Fibroblast of skin of abdomen (primary cell): ENCODE measurements around the gene PPP2R2C.

ENCODE experiments used
- DNase-seq: peaks from one replicate; pipeline ENCODE4 v3.0.0-alpha.2; 2013

The PPP2R2C gene

DNA sequence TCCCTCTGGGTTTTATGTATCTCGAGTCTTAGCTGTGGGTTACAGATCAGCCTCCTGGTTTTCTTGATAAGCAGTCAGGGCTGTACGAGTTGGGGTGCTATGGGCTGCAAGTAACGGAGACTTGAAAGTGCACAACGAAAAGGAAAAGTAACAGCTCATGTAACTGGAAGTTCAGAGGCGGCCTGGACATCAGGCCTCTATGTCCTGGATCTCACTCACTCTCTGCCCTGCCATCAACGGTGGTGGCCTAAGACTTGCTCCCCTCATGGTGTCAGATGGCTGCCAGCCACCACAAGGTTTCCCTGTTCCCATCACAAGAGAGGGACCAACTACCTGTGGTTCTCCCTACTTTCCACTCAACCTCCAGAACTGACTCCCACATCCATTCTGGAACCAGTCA, 4.8 kb downstream of the PPP2R2C start:
- no peak for DNase-seq

DNA sequence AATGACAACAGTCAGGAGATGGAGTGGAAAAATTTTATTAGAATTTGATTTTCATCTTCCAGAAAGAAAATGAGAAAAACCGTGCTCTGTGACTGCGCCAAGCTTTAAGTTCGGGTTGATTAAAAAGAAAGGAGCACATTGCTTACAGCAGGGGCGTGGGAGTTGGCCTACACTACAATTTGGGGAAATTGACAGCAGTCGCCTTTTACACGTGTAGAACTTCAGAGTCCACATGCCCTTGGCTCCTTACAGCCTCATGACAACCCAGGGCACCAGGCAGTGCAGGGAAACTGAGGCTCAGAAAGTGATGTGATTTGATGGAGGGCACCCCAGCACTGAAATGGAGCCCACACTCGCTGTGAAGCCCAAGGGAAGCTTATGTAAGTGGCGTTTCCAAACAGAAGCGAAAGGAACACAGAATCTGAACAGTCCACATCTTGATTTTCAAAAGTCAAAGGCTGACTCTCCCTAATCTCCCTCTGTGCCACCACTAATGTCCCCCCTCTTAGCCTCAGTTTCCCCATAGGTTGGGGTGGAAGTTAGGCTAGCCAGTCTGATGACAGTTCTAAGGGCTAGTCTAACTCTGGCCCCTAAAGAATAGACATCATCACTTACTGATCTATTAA, 5.5 kb downstream of the PPP2R2C start:
- no peak for DNase-seq

DNA sequence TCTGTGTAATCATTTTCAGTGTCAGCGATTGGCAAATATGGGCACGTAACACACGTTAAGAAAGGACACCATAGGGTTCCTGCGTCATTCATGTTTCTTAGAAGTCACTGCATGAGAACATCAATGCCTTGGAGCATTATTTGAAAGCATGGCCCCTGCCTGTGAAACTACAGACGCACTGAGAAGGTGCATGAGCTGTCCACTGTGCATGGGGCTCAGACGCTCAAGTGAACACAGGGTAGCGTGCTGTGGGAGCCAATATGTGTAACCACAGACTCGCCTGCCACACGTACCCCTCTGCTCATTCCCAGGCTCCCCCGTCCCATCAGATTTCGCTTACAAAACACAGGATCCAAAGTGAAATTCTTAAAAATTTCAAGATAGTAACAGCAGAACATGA, 6.5 kb downstream of the PPP2R2C start:
- no peak for DNase-seq

GRCh38 chr4:6464842-6465588, 7.4 kb downstream of the PPP2R2C start:
- DNase-seq, result no peak

DNA sequence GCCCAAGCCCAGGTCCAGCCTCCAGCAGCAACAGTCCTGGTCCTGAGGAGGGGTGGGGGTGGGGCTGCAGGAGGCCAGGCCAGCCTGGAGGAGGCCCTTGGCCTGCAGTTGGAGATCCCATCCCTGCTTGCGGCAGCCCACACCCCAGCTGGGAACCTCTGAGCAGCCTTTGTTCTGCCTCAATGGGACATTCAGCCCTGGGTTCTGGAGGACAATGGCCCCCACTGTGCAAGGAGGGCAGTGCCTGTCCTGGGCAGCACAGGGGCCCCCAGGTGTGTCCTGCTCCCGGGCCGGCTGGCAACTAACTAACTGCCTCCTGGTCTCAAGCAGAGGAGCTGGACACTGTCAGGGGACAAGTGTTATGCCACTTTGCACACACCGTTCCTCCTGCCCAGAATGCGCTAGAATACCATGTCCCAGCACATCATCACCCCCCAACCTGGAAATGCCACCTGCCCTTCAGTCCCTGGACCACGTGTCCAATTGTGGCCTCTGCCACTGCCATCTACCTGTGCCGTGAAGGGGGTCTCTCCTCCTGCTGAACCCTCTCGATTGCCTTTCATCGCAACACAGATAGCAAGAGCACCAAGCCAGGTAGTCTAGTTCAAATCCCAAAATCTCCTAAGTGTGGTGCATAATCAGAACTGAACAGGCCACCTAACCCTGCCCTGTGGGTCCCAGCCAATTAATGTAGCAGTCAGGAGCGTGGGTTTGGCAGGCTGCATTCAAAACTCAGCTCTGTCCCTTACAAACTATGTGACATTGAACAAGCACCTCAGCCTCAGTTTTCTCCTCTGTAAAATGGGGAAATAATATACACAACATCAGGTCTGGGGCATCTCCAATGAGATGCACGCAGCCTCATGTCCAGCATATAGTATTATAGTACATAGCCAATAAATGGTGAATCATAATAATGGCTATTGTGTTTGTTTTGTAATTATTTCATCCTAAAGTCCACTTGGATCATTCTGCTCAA, 8.8 kb downstream of the PPP2R2C start:
- DNase-seq, result no peak

GRCh38 chr4:6461301-6462165, 10.9 kb downstream of the PPP2R2C start:
- DNase-seq, result no peak

GRCh38 chr4:6460876-6461275, 11.5 kb downstream of the PPP2R2C start:
- no peak for DNase-seq

DNA sequence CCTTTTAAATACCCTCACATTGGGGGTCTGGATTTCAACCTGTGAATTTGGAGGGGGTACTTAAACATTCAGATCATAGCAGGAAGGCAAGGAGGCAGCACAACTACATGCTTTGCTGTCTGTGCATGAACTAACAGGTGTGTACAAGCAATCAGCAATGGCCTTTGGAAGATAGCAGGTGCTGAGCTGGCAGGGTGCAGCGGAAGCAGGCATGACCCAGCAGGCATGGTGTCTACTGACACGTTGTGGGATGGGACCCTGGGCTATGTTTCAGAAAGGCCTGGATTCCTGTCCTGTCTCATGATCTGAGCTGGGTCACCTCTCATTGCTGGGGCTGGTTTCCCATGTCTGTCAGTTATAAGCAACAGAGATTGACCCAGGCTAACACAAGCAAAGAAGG, 13.9 kb downstream of the PPP2R2C start:
- no peak for DNase-seq

- DNase-seq, result no peak
Measured at GRCh38 chr4:6456450-6456849, 16.0 kb downstream of the PPP2R2C start.

- no peak for DNase-seq
Measured at GRCh38 chr4:6454112-6454910, 18.1 kb downstream of the PPP2R2C start.

DNA sequence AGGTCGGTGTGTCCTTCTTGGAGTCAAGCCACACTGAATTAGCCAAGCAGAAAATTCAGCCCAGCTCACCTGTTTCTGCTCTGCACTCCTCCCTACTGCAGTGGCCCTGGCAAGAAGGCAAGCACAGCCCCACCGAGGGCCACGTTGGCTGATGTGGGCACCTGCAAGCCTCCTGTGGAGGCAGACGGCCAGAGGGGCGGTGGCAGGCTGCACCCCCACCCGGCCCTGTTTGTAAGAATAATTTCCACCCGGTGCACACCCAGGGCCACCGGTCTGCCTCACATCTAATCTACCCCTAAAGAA, 18.8 kb downstream of the PPP2R2C start:
- no peak for DNase-seq

DNA sequence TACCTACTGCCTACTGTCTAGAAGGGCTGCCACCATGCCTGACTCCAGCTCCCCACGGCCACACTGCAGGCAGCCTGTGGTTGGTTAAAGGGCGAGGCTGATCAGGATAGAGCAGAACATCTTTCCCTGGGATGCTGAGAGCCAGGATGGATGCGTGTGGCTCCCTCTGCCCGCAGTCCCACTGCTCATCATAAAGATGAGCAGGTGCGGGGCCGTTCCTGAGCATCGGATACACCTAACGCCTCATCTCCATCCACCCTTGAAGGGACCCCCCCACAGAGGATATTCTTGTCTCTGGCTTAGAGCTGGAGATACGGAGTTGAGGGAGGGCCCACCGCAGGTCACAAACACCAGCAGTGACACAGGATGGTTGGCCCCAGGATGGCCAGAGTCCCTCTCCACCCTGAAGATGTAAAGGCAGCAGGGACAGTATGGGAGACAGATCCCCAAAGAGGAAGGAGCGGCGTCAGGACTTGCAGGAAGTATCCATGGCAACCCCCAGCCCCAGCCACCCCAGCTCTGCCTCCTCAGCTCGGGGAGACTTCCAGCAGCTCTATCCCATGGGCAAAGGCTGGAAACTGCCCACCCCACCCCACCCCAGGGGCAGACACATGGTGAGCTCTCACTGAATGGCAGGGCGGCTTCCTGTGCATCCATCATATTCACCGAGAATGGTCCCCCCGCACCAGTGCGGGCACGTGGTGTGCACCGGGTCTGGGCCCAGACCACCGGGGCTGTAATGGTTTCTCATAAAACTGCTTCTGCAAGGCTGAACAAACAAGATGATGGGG, 19.3 kb downstream of the PPP2R2C start:
- no peak for DNase-seq

DNA sequence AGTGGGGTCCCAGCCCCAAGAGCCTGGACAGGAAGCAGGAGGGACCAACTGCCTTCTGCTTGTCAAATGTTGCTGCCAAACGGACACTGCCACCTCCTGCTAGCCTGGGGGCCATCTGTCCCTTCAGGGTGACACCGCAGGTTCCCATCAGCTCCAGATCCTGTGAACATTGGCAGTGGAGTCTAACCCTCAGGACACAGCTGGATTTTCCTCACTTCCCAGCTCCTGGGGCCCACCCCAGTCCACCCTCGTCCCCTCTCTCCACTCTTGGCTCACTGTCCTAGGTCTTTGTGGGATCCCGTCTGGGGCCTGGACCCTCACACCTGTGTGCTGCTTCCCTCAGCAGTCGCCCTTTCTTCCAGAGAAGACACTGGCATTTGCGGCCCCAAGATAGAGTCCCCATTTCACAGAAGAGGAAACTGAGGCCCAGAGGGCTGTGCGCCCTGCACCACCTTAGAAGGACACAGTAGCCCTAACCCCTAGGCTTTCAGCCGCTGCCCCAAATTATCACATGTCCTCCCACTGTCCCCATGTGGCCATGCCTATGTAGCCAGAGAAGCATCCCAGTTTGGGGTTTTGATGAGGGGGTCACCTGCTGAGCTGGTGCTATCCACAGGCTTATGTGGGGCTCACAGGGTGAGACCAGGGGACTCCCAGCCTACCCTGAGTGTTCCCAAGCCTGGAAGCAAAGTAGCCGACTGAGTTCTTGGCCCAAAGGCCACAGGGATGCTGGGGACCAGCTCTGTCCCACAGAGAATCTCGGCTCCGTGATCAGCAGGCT, 20.1 kb downstream of the PPP2R2C start:
- no peak for DNase-seq

DNA sequence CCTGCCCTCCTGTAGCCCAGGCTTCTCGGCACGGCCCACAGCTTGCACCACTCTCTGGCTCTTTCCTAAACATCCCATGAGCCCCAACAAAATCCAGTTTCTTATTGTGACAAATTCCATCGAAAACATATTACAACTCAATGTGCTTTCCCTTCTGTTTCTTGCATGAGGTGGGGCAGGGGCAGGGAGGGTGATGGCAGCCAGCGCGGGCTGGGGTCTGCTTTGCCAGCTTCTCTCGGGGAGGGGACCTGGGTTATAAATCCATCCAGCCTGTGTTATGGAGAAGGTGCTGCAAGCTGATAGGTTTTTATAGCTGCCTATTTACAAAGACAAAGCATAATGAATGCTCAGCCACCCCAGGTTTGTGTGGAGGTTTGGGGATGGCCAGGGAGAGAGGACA, 21.1 kb downstream of the PPP2R2C start:
- DNase-seq, result no peak

- no peak for DNase-seq
Measured at GRCh38 chr4:6450709-6451108, 21.7 kb downstream of the PPP2R2C start.

DNA sequence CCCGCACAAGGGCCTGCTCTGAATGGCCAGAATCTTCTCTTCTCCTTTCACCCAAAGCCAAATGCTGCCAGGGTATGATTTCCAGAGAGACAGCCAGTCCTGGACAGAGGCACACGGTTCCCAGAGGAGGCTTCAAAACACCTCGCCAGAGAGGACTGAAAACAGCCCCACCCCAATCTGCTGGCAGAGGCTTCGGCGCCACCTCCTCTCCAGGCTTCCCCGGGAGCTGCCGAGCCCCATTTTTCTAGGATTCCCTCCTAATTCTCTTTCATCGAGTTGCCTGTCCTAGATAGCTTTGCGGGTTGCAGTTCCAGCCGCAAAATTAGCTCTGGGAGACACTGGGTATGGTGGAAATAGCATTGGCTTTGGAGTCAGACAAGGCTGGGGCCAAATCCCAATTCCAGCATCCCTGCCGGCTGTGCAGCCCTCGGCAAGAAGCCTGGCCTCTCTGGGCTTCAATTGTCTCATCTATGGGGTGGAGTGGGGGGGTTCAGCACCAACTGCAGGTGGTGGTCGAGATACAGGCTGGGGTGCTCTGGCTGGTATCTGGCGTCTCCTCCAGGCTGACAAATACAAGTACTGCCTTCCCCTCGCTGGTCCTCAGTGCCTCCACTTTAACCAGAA, 22.6 kb downstream of the PPP2R2C start:
- no peak for DNase-seq

GRCh38 chr4:6449335-6449734, 23.1 kb downstream of the PPP2R2C start:
- DNase-seq, result no peak

GRCh38 chr4:6448476-6449170, 23.8 kb downstream of the PPP2R2C start:
- no peak for DNase-seq

DNA sequence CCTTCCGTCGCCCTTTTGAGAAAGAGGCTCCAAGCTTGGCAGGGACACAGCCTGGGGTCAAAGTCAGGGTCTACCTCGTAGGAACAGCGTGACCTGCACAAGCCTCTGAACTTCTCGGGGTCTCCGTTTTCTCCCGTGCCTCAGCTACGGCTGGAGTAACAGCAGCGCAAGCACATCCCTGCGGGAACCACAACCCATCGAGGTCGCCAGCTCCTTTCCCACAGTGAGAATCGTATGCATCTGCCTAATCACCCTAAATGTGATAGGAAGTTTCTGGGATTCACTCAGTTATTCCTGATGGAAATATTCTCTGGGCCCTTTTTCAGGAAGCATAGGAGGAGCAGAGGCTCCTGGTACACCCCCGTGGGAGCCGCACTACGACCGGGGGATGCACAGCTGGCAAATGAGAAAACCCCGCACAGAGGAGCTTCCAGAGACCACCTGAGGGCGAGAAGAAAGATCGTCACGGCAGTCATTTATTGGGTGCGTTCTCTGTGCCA, 24.7 kb downstream of the PPP2R2C start:
- DNase-seq, result no peak
